Fibroblast of skin of left quadriceps (primary cell): ENCODE results near the gene FAM193A.
"Not testable (repeated sequence)": the region's sequence is repeated elsewhere in the genome, so short reads cannot be mapped to it uniquely, and the experiment has no call there.

Experiments
- DNase-seq, 2 experiments: peaks; one replicate each; pipeline ENCODE4 v3.0.0-alpha.2; 2013; ENCODE audit warnings: low read depth in 2 of 2

The FAM193A gene

GRCh38 chr4:2750719-2751605, 214.5 kb downstream of the FAM193A start:
- no peak for DNase-seq

GRCh38 chr4:2753436-2753835, 217.0 kb downstream of the FAM193A start:
- DNase-seq = no peak

GRCh38 chr4:2754848-2755819, 218.7 kb downstream of the FAM193A start:
- no peak for DNase-seq

- DNase-seq = peak; percentile 32 to 38
Measured at GRCh38 chr4:2755821-2756690, 219.6 kb downstream of the FAM193A start, which contains the start of gene TNIP2. TSS of gene TNIP2 (minus strand) at chr4:2756336. CDS start at chr4:2756289, 47 bp downstream.

GRCh38 chr4:2756691-2757350, 220.4 kb downstream of the FAM193A start:
- no peak for DNase-seq

- DNase-seq = no peak
Measured at GRCh38 chr4:2757426-2757825, 221.0 kb downstream of the FAM193A start.

GRCh38 chr4:2761035-2761923, 224.8 kb downstream of the FAM193A start:
- DNase-seq = no peak

GRCh38 chr4:2762048-2762447, 225.6 kb downstream of the FAM193A start:
- no peak for DNase-seq

GRCh38 chr4:2762486-2763370, 226.3 kb downstream of the FAM193A start:
- not testable (repeated sequence) for DNase-seq

- no peak for DNase-seq
Measured at GRCh38 chr4:2763511-2763967, 227.1 kb downstream of the FAM193A start.

GRCh38 chr4:2765832-2766526, 229.5 kb downstream of the FAM193A start:
- no peak for DNase-seq

- no peak for DNase-seq
Measured at GRCh38 chr4:2767046-2767704, 230.7 kb downstream of the FAM193A start.

GRCh38 chr4:2767705-2768074, 231.2 kb downstream of the FAM193A start:
- no peak for DNase-seq

GRCh38 chr4:2768124-2768523, 231.7 kb downstream of the FAM193A start:
- DNase-seq = no peak

GRCh38 chr4:2768921-2769336, 232.5 kb downstream of the FAM193A start:
- DNase-seq = no peak

- no peak for DNase-seq
Measured at GRCh38 chr4:2771264-2771663, 234.8 kb downstream of the FAM193A start.

- DNase-seq = not testable (repeated sequence)
Measured at GRCh38 chr4:2780643-2781042, 244.2 kb downstream of the FAM193A start.
